Stomach smooth muscle (tissue), 2 donors: ENCODE results near the gene TNFRSF1A.

ENCODE experiments used
- H3K27ac ChIP-seq: one replicate; pipeline ENCODE4 v1.7.0; 2013; ENCODE audit warnings: mild to moderate bottlenecking, low read length, inconsistent platforms
- H3K27me3 ChIP-seq, 2 donors: one replicate each; pipeline ENCODE4 v1.7.0; 2013; ENCODE audit warnings: low read length in 2 of 2; ENCODE audit not compliant: insufficient read depth in 2 of 2, control insufficient read depth in 1 of 2
- H3K36me3 ChIP-seq, 2 donors: one replicate each; pipeline ENCODE4 v1.7.0; 2013; ENCODE audit warnings: low read length in 2 of 2; ENCODE audit not compliant: control insufficient read depth in 2 of 2, insufficient read depth in 2 of 2
- H3K4me1 ChIP-seq: one replicate; pipeline ENCODE4 v1.7.0; 2013; ENCODE audit warnings: low read length; ENCODE audit not compliant: control insufficient read depth, insufficient read depth
- H3K4me3 ChIP-seq, 2 donors: one replicate each; pipeline ENCODE4 v1.7.0; 2013; ENCODE audit warnings: low read length in 2 of 2
- H3K9ac ChIP-seq, 2 donors: one replicate each; pipeline ENCODE4 v1.7.0; 2013; ENCODE audit warnings: low read length in 2 of 2, mild to moderate bottlenecking in 1 of 2
- H3K9me3 ChIP-seq, 2 donors: one replicate each; pipeline ENCODE4 v1.7.0; 2013; ENCODE audit warnings: low read length in 2 of 2; ENCODE audit not compliant: control insufficient read depth in 2 of 2
- donor health status: healthy.
- donor health status: Pancreatic carcinoma.

The TNFRSF1A gene

GRCh38 chr12:6279631-6280030 lies 62.2 kb downstream of the TNFRSF1A start:
- Histone ChIP-seq H3K27ac (peak overlapping the region; percentile 84), H3K9ac (peak overlapping the region; percentile 21 to 38), H3K9me3 (no peaks in the 10 kb centered on the region), H3K4me1 (peaks cover 38% of the 10 kb centered on the region), H3K4me3 (peak overlapping the region in 1 of 2 donors; percentile 15), H3K27me3 (no peaks in the 10 kb centered on the region), H3K36me3 (no peaks in the 10 kb centered on the region)

GRCh38 chr12:6279256-6279628 lies 62.6 kb downstream of the TNFRSF1A start:
- Histone ChIP-seq H3K9ac (peak overlapping the region; percentile 5 to 38), H3K9me3 (no peaks in the 10 kb centered on the region), H3K36me3 (no peaks in the 10 kb centered on the region), H3K4me3 (no peak overlapping the region), H3K4me1 (peaks cover 42% of the 10 kb centered on the region), H3K27me3 (no peaks in the 10 kb centered on the region), H3K27ac (peak overlapping the region; percentile 84)
